SW480 (cell line): ENCODE results near the gene MNAT1.
"Not testable (repeated sequence)": the region's sequence is repeated elsewhere in the genome, so short reads cannot be mapped to it uniquely, and the experiment has no call there.

Experiments
- DNase-seq: peaks from one replicate; pipeline ENCODE4 v3.0.0-alpha.2; 2016; ENCODE audit warnings: low spot score

The MNAT1 gene

DNA sequence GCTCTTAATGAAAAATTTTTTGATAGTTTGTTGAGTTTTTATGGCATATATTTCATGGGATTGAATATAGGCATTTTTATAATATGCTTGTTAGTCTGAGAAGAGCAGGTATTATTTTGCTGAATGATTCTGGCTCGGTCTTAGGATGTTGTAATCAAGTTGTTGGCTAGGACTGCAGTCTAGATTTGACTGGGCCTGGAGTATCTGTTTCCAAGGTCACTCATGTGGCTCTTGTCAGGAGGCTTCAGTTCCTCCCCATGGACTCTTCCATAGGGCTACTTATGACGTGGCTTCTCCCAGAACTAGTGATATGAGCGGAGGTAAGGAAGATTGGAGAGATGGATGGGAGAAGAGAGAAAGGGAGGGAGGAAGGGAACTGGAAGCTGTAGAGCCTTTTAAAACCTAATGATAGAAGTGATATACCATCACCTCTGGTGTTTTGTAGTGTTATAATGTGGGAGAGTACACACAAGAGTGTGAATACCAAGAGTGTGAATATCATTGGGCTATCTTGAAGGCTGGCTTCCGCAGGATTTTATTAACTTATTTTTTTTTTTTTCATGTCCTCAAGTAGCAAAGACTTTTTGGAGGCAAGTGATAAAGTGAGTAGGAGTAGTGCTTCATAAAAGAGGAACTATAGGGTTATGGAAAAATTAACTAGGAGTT lies 4.4 kb downstream of the MNAT1 start:
- no peak for DNase-seq

DNA sequence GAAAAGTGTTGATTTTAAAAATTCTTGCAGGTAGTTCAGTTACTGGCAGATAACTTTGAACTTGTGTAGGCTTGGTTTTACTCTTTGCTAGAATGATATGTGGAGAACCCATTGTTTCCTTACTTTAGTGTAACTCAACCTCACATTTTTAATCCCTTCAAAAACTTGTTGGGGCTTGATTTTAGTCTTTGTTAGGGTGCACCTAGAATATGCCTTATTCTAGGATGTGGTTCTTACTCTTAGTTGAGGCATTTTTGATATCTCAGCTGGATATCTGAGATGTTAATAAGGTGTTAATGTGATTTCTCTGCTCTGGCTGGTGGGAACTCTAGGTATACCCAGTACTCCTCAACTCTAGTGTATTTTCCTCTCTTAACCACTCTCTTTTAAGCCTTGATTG lies 10.0 kb downstream of the MNAT1 start:
- no peak for DNase-seq

DNA sequence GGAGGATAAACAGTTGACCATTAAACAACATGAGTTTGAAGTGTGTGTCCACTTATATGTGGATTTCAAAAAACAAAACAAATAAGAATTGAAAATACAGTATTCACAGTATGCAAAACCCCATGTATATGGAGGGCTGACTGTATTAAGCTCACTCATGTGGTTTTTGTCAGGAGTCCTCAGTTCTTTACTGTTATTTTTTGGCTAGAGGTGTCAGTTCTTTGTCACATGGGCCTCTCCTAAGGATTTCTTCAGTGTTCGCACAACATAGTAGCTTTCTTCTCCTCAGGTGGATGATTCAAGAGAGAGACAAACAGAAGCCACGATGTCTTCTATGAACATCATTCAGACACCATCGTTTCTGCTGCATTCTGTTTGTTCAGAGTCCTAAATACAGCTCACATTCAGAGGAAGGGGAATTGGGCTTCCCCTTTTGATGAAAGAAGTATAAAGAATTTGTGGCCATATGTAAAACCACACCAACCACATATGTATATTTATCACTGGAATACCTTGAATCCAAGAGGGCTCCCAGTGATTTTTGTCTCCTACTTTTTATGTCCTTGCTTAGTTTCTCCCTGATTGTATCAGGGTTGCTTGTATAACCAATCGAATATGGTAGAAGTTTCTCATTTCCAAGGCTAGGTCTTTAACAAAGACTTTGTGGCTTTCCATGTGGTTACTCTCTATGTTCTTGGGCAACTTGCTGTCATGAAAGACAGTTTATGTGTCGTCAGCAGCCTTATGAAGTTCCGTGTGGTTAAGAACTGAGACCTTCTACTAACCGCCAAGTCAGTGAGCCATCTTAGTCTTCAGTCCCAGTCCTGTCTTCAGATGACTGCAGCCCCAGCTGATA lies 18.9 kb downstream of the MNAT1 start:
- DNase-seq: no peak

DNA sequence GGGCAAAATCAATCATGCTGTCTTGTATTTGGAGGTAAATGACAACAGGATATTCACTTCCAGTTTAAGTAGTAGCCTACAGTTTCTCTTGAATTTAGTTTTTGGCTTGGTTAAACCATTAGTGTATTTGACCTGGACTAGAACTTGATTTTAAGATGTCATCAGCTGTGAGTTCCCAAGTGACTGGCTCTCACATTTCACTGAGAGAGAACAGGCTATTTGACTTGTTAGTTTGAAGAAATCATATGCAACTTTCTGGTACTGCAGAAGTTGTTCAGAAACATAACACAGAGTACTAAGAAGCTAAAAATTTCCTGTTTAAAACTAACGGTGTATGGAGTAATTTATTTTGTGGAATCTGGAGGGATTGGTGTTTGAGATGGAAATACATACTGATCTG lies 22.3 kb downstream of the MNAT1 start:
- DNase-seq: no peak

DNA sequence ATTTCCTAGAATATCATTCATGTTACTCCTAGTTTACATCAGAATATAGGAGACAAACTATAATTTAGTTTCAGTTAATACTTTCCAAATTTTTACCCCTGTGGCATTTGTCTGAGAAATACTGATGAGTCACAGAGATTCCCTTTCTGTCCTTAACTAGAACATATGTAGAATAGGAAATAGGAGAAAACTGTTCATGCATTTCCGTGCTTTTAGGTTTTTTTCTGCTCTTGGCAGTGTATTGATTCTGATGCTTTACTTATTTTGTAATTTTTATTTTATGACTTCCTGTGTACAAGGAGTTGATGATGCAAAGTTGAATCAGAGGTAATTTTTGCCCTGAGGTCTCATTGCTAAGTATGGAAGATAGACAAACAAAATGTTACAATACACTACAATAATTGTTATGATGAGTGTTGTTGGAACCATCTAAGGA lies 23.0 kb downstream of the MNAT1 start:
- DNase-seq: no peak

DNA sequence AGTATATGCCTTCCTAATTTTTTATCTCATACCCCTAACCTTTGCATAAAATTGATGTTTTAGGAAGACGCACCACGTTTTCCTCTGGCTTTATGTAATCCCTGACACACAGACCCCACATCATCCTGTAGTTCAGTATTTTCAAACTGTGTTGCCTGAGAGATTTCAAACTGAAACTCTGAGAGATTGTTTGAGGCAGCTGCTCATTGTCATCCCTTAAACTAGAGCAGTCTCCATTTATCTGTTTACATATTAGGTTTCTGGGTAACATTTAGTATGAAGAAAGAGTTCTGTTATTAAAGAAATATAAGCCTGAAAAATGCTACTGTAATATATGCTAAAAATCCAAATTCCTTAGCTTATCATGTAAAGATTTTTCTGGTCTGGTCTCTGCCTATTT lies 24.3 kb downstream of the MNAT1 start:
- no peak for DNase-seq

DNA sequence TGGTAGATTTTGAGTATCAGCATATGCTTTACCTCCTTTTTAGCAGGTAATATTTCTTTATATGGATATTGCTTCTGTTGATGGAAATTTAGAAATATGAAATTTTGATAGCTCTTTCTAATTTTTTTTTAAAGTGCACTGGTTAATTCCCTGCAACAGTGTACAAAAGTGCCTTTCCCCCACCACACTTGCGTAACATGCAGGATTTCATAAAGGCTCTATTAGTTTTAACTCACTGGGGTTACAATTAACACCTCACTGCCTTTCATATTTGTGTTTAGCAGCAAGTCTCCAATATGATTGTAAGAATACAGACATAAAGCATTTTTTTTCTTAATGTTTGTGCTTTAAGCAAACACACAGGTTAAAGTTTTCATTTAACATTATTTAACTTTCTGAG lies 25.6 kb downstream of the MNAT1 start:
- DNase-seq: no peak

DNA sequence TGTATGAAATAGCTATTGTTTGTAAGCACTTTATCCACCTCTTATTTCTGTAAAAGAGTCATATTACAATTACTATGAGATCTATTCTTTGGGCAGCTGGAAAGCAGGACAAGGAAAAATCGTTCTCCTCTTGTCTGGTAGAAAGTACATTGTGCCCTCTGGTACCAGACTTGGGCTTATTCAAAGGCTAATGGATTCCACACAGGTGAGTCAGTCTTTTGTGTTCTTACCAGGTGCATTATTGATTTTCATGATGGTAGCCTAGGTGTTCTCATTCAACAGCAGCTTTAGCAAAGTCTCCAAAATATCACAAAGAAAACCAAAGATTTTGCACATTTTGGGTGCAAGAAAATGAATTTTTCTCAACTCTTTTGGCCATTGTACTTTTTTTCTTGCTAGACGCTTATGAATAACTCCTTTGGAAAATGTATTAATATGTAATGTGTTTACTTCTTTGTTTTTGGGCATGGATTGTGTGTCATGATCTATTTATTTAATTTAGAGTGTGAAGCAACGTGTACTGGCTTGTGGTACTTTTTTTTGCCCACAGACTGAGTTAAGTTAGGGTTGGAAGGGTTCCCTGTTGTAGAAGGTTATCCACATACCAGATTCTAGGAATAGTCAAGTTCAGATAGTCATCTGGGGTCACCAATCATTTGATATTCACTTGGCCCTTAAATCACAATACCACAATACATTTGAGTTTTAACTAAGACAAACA lies 26.2 kb downstream of the MNAT1 start:
- DNase-seq: peak; percentile 72

DNA sequence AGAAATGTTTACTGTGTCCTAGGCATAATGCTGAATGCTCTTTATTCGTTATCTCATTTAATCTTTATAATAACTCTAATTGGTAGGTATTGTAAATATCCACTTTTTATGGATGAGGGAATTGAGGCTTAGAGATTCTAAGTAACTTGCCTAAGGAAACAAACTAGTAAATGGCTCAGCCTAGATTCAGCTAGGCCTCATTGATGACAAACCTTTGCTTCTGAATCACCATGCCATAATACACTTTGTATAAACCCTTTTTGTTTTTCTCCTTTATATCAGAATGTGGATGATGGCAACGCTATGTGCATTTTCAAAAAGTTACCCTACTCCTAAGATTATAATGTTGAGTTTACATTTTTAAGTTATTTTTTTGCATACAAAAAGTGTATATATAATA lies 34.0 kb downstream of the MNAT1 start:
- no peak for DNase-seq

DNA sequence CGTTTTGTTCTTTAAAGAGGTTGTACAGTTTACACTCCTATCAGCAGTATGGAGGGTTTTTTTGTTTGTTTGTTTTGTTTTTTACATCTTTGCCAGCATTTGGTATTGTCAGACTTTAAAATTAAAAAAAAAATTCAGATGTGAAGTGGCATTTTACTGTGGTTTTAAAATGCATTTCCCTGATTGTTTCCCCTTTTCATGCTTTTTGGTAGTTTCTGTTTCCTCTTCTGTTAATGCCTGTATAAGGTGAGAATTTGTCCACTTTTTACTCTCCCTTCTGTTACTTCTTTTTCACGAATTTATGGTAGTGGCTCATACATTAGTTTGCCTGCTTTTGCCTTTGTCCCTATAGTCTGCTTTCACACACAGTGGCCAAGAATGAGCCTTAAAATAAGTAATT lies 36.6 kb downstream of the MNAT1 start:
- no peak for DNase-seq

DNA sequence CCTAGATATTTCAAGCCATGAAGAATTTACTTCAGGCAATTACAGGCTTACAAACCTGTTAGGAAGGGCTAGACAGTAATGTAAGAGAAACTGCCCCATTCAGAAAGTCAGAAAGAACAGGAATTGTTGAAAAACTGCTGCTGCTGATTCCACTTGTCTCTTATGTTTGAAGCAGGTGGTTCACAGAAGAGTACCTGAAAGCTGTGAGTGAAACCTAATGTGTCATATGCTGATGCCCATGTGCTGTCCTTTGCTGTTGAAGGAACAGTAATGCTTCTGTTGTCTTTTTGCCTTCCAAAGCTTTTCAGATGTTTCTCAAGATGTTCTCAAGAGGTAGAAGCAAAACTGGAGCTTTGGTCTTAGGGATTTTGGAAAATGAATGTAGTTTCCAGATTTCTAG lies 39.0 kb downstream of the MNAT1 start:
- no peak for DNase-seq

DNA sequence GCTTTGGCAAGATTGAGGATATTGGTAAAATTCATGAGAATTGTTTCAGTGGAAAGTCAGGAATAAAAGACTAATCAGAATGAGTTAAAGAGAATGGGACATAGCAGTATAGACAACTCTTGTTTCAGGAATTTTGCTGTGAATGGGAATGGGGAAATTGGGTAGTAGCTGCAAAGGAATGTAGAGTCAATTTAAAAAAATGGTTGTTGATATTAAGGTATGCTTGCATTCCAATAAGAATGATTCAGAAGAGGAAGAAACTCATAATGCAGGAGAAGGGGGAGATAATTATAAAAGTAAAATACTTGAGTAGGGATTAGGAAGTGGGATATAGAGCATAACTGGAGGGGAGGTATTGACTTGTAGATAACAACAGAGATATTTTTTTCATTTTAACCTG lies 40.7 kb downstream of the MNAT1 start:
- no peak for DNase-seq

DNA sequence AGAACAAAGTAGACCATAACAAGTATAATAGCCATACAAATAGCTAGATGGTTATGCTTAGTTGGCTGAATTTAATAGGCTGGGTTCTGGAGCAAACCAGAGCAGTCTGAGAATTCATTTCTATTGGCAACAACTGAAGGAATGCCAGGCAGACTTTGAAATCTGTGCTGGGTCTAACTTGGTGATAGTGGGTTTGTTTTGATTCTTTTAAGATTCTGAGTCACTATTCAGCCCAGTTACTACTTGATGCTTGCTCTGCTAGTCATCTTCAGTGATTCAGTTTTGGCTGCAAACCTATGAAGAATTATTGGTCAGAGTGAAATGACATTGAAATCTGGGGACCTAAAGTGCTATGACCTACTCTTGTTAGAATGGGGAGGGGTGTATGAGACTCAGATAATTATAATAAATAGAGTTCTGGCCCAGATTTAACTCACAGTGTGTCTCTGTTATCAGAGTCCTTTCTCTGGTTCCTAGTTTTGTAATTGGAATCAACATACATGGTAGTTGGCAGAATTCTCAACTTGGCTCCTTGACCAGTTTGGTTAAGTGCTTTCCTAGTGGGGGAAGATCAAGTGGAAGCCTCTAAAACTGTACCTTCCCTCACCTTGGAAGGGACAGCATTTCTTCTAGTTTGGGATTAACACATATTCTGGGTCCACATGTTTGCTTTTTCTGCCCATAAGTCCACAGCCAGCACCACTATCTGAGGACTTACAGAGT lies 43.5 kb downstream of the MNAT1 start:
- DNase-seq: no peak

DNA sequence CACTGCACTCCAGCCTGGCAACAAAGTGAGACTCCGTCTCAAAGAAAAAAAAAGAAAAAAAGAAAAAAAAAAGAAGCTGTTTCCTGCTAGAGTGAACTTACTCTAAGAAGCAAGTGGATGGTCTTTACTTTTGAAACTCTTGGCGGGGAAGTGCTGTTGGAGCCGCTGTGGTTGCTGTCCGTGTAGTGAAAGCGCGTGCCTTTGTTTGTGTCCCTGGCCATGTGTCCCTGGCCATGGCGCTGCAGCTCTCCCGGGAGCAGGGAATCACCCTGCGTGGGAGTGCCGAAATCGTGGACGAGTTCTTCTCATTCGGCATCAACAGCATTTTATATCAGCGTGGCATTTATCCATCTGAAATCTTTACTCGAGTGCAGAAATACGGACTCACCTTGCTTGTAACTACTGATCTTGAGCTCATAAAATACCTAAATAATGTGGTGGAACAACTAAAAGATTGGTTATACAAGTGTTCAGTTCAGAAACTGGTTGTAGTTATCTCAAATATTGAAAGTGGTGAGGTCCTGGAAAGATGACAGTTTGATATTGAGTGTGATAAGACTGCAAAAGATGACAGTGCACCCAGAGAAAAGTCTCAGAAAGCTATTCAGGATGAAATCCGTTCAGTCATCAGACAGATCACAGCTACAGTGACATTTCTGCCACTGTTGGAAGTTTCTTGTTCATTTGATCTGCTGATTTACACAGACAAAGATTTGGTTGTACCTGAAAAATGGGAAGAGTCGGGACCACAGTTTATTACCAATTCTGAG lies 45.4 kb downstream of the MNAT1 start:
- DNase-seq: not testable (repeated sequence)

DNA sequence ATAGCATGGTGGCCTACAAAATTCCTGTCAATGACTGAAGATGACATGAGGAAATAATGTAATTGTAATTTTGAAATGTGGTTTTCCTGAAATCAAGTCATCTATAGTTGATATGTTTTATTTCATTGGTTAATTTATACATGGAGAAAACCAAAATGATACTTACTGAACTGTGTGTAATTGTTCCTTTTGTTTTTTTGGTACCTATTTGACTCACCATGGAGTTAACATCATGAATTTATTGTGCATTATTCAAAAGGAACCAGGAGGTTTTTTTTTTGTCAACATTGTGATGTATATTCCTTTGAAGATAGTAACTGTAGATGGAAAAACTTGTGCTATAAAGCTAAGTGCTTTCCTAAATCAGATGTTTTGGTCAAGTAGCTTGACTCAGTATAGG lies 46.0 kb downstream of the MNAT1 start:
- DNase-seq: not testable (repeated sequence)

DNA sequence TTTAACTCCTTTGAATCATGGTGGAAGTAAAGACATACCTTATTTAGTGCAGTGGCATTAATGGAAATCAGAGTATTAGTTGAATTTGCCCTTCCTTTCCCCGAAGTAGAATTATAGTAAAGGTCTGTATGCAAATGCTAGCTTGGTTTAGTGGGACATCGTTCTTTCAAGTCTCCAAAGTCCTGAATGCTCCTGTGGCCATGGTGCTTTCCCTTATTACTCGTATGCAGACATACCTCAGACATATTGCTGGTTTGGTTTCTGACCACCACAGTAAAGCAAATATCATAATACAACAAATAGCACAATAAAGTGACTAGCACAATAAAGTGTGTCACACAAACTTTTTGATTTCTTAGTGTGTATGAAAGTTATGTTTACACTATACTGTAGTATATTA lies 52.3 kb downstream of the MNAT1 start:
- no peak for DNase-seq

DNA sequence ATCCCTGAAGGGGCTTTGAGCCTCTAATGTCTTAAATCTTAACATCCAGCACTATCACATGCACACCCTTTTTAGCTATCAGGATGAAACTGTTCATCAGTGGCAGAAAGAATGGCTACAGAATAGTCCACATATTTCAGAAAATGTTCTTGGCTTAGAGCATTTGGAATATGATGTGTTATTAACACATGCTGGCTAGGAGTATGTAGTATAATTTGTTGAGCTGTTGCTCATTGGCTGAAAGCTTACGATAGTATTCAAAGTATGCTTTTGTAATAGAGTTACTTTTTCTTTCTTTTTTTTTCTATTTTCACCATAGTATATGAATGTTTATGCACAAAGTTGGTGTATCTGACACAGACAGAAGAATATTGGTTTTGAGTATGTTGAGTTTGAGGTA lies 55.1 kb downstream of the MNAT1 start:
- DNase-seq: no peak

DNA sequence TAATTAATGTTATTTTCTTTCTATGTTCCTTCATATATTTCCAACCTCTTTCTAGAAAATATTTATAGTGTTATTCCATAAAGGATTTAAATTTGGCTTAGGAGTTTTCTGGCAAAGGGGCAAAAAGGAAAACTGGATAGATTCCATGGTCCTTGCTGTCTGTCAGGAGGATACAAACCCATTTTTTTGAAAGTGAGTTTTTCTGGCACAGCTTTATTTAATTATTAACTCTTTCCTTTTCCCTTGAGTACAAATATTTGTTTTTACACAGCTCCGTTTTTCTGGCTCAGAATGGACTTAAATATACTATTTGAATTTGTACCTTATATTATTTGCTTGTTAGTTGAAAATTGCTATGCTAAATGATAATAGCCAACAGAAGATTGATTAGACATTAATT lies 56.3 kb downstream of the MNAT1 start:
- no peak for DNase-seq

DNA sequence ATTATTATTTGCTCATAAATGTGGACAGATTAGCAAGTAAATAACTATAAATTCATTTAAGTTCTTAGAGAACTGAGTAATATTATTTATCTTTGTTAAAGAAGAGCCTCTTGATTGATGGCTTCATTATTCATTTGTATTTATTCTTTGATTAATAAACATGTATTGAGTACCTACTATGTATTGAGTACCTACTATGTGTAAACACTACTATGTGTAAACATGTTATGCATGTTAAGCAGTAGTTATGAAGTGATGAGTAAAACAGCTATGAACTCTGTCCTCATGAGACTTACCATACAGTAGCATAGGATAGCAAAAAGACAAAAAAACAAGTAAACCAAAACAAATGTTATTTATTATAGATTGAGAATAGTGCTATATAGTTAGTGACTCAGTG lies 61.9 kb downstream of the MNAT1 start:
- no peak for DNase-seq

DNA sequence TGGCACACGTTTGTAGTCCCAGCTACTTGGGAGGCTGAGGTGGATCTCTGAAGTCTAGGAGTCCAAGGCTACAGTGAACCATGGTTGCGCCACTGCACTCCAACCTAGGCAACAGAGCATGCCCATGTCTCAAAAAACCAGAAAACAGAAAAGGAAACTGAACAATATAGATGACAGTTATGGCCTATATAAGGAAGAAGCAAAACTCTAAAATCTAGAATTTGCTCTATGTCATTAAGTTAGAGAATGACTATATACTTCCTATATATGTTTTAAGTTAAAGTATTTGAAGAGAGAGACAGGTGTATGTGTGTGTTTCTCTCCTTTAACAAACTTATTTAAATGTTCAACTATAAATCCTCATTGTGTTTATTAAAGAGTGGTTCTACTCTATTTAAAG lies 65.8 kb downstream of the MNAT1 start:
- DNase-seq: no peak

DNA sequence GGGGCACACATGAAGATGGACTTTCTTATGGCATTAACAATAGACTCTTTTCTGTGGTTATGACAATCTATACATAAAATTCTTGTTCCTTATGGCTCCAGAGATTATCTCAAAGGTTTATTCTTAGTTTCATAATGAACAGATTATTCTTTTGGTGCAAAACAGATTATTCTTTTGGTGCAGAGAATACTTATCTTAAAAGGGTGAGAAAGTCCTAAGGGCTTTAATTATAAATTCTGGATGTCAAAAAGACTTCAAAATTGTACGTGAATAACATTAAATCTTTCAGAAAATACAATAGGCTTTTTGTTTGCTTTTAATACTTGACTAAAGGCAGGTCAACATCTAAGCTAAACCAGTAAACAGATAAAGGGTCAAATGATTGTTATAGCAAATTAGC lies 69.3 kb downstream of the MNAT1 start:
- DNase-seq: no peak
